Measurements from ENCODE around the gene TCEANC2.
A peak's percentile ranks its signal among the peaks of the same experiment; 100 is the strongest.
"Not testable (repeated sequence)": the region's sequence is repeated elsewhere in the genome, so short reads cannot be mapped to it uniquely, and the experiment has no call there.

The TCEANC2 gene

GRCh38 chr1:54028306-54029251, 24.8 kb upstream of the TCEANC2 start:
- DNase-seq, result no peak

- no peak for DNase-seq
Observed at GRCh38 chr1:54037476-54037875, 15.9 kb upstream of the TCEANC2 start.

- DNase-seq, result no peak
Observed at GRCh38 chr1:54041806-54042205, 11.6 kb upstream of the TCEANC2 start.

- DNase-seq, result no peak
Observed at GRCh38 chr1:54045496-54045895, 7.9 kb upstream of the TCEANC2 start.

GRCh38 chr1:54046671-54047383, 6.6 kb upstream of the TCEANC2 start:
- DNase-seq, result no peak

GRCh38 chr1:54047384-54048305, 5.8 kb upstream of the TCEANC2 start:
- DNase-seq, result no peak

- DNase-seq, result not testable (repeated sequence)
Observed at GRCh38 chr1:54050435-54050834, 3.0 kb upstream of the TCEANC2 start.

GRCh38 chr1:54051933-54052430, 1.4 kb upstream of the TCEANC2 start:
- no peak for DNase-seq

- DNase-seq, result no peak
Observed at GRCh38 chr1:54052431-54052933, 926 bp upstream of the TCEANC2 start.

- peak; percentile 29 for DNase-seq
Observed at GRCh38 chr1:54053745-54054437, 483 bp downstream of the TCEANC2 start.

- DNase-seq, result no peak
Observed at GRCh38 chr1:54054438-54054749, 986 bp downstream of the TCEANC2 start.

GRCh38 chr1:54064299-54064698, 10.9 kb downstream of the TCEANC2 start:
- no peak for DNase-seq

- DNase-seq, result no peak
Observed at GRCh38 chr1:54069791-54070170, 16.4 kb downstream of the TCEANC2 start.

- peak; percentile 36 for DNase-seq
Observed at GRCh38 chr1:54070171-54070837, 16.9 kb downstream of the TCEANC2 start.

- no peak for DNase-seq
Observed at GRCh38 chr1:54077359-54077758, 24.0 kb downstream of the TCEANC2 start.

- no peak for DNase-seq
Observed at GRCh38 chr1:54080598-54081049, 27.2 kb downstream of the TCEANC2 start.

GRCh38 chr1:54081306-54082270, 28.2 kb downstream of the TCEANC2 start:
- no peak for DNase-seq

GRCh38 chr1:54084794-54085193, 31.4 kb downstream of the TCEANC2 start:
- DNase-seq, result no peak

GRCh38 chr1:54086754-54087153, 33.3 kb downstream of the TCEANC2 start:
- no peak for DNase-seq

GRCh38 chr1:54088385-54088784, 35.0 kb downstream of the TCEANC2 start:
- DNase-seq, result no peak

All from NCI-H2107 (cell line).